Measurements from ENCODE around the gene AZU1.
"Not testable (repeated sequence)": the region's sequence is repeated elsewhere in the genome, so short reads cannot be mapped to it uniquely, and the experiment has no call there.

AZU1 gene

GRCh38 chr19:843180-843835 is 15.7 kb downstream of the AZU1 start:
- Histone ChIP-seq H3K4me3 (no peak overlapping the region), H3K9ac (ENCODE audit: insufficient read length) (no peak overlapping the region), H3K27ac (no peak overlapping the region), H3K36me3 (ENCODE audit: insufficient read depth, low read length) (no peaks in the 10 kb centered on the region), H3K9me3 (ENCODE audit: low read depth, low read length) (no peaks in the 10 kb centered on the region)
- no peak for DNase-seq (ENCODE audit: low read depth, low spot score)
- TF ChIP-seq POLR2AphosphoS5 (IDR thresholded peaks at IDR 0.05; ENCODE audit: borderline replicate concordance, low read depth, low read length) (no peak), FOXP2 (optimal IDR thresholded peaks at IDR 0.05; ENCODE audit: control extremely low read depth, extremely low read length, insufficient read depth) (no peak)

- no peaks in the 10 kb centered on the region for H3K36me3 ChIP-seq (ENCODE audit: insufficient read depth, low read length)
- TF ChIP-seq POLR2AphosphoS5 (IDR thresholded peaks at IDR 0.05; ENCODE audit: borderline replicate concordance, low read depth, low read length) (no peak), EZH2 (IDR thresholded peaks at IDR 0.05) (no peak)
- H3K4me3 ChIP-seq = no peak overlapping the region
- no peak overlapping the region for H3K9ac ChIP-seq (ENCODE audit: insufficient read length)
- H3K27ac ChIP-seq = no peak overlapping the region
- no peaks in the 10 kb centered on the region for H3K9me3 ChIP-seq (ENCODE audit: low read depth, low read length)
- no peak for DNase-seq (ENCODE audit: low read depth, low spot score)
Measured at GRCh38 chr19:843836-844545, 16.4 kb downstream of the AZU1 start.

DNA sequence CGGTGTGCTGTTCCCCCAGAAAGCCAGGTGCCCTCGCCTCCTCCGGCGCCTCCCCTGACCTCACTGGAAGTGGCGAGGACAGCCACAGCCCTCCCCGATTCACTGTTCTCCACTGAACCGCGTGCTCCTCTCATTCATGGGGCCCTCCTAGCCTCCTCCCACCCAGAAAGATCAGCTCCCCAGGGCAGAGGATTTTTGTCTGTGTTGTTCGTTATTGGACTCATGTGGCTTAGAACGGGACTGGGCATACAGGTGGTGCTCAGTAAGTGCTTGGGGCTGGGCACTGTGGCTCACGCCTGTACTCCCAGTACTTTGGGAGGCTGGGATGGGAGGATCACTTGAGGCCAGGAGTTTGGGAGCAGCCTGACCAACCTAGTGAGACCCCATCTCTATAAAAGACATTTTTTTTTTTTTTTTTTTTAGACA is 16.9 kb downstream of the AZU1 start:
- DNase-seq (ENCODE audit: low read depth, low spot score) = no peak
- no peaks in the 10 kb centered on the region for H3K9me3 ChIP-seq (ENCODE audit: low read depth, low read length)
- TF ChIP-seq EZH2 (IDR thresholded peaks at IDR 0.05) = no peak
- TF ChIP-seq POLR2AphosphoS5 (IDR thresholded peaks at IDR 0.05; ENCODE audit: borderline replicate concordance, low read depth, low read length) = no peak
- no peak for TF ChIP-seq FOXP2 (optimal IDR thresholded peaks at IDR 0.05; ENCODE audit: control extremely low read depth, extremely low read length, insufficient read depth)
- H3K36me3 ChIP-seq (ENCODE audit: insufficient read depth, low read length) = no peaks in the 10 kb centered on the region
- H3K4me3 ChIP-seq = no peak overlapping the region
- no peak overlapping the region for H3K27ac ChIP-seq
- H3K9ac ChIP-seq (ENCODE audit: insufficient read length) = no peak overlapping the region

GRCh38 chr19:845707-846521 is 18.3 kb downstream of the AZU1 start:
- H3K4me3 ChIP-seq = no peak overlapping the region
- H3K27ac ChIP-seq = no peak overlapping the region
- no peak for DNase-seq (ENCODE audit: low read depth, low spot score)
- TF ChIP-seq EZH2 (IDR thresholded peaks at IDR 0.05) = no peak
- TF ChIP-seq FOXP2 (optimal IDR thresholded peaks at IDR 0.05; ENCODE audit: control extremely low read depth, extremely low read length, insufficient read depth) = no peak
- no peak for TF ChIP-seq POLR2AphosphoS5 (IDR thresholded peaks at IDR 0.05; ENCODE audit: borderline replicate concordance, low read depth, low read length)
- no peaks in the 10 kb centered on the region for H3K9me3 ChIP-seq (ENCODE audit: low read depth, low read length)
- H3K9ac ChIP-seq (ENCODE audit: insufficient read length) = no peak overlapping the region
- no peaks in the 10 kb centered on the region for H3K36me3 ChIP-seq (ENCODE audit: insufficient read depth, low read length)

GRCh38 chr19:848386-848921 is 20.8 kb downstream of the AZU1 start:
- no peak overlapping the region for H3K27ac ChIP-seq
- no peak overlapping the region for H3K4me3 ChIP-seq
- H3K9ac ChIP-seq (ENCODE audit: insufficient read length) = no peak overlapping the region
- DNase-seq (ENCODE audit: low read depth, low spot score) = no peak
- TF ChIP-seq FOXP2 (optimal IDR thresholded peaks at IDR 0.05; ENCODE audit: control extremely low read depth, extremely low read length, insufficient read depth) (no peak), EZH2 (IDR thresholded peaks at IDR 0.05) (no peak), POLR2AphosphoS5 (IDR thresholded peaks at IDR 0.05; ENCODE audit: borderline replicate concordance, low read depth, low read length) (no peak)
- H3K9me3 ChIP-seq (ENCODE audit: low read depth, low read length) = no peaks in the 10 kb centered on the region
- no peaks in the 10 kb centered on the region for H3K36me3 ChIP-seq (ENCODE audit: insufficient read depth, low read length)

DNA sequence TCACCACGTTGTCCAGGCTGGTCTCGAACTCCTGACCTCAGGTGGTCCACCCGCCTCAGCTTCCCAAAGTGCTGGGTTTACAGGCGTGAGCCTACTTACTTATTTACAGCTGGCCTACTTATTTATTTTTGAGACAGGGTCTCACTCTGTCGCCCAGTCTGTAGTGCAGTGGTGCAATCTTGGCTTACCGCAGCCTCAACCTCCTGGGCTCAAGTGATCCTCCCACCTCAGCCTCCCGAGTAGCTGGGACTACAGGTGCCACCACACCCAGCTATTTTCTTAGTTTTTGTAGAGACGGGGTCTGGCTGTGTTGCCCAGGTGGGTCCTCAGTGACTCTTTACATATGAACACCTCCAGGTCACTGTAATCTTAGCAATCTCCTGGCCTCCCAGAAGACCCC is 21.6 kb downstream of the AZU1 start:
- DNase-seq (ENCODE audit: low read depth, low spot score); H3K4me3 ChIP-seq; H3K9me3 ChIP-seq (ENCODE audit: low read depth, low read length); H3K36me3 ChIP-seq (ENCODE audit: insufficient read depth, low read length); H3K27ac ChIP-seq; H3K9ac ChIP-seq (ENCODE audit: insufficient read length): not testable (repeated sequence)

GRCh38 chr19:850221-850978 is 22.8 kb downstream of the AZU1 start:
- no peak overlapping the region for H3K9ac ChIP-seq (ENCODE audit: insufficient read length)
- no peaks in the 10 kb centered on the region for H3K9me3 ChIP-seq (ENCODE audit: low read depth, low read length)
- no peak overlapping the region for H3K4me3 ChIP-seq
- H3K36me3 ChIP-seq (ENCODE audit: insufficient read depth, low read length) = no peaks in the 10 kb centered on the region
- TF ChIP-seq POLR2AphosphoS5 (IDR thresholded peaks at IDR 0.05; ENCODE audit: borderline replicate concordance, low read depth, low read length) (no peak), FOXP2 (optimal IDR thresholded peaks at IDR 0.05; ENCODE audit: control extremely low read depth, extremely low read length, insufficient read depth) (no peak), EZH2 (IDR thresholded peaks at IDR 0.05) (no peak)
- no peak for DNase-seq (ENCODE audit: low read depth, low spot score)
- H3K27ac ChIP-seq = no peak overlapping the region

DNA sequence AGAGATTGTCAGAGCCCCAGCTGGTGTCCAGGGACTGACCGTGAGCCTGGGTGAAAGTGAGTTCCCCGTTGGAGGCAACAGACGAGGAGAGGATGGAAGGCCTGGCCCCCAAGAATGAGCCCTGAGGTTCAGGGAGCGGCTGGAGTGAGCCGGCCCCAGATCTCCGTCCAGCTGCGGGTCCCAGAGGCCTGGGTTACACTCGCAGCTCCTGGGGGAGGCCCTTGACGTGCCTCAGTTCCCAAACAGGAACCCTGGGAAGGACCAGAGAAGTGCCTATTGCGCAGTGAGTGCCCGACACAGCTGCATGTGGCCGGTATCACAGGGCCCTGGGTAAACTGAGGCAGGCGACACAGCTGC is 23.3 kb downstream of the AZU1 start:
- DNase-seq (ENCODE audit: low read depth, low spot score) = no peak
- TF ChIP-seq POLR2AphosphoS5 (IDR thresholded peaks at IDR 0.05; ENCODE audit: borderline replicate concordance, low read depth, low read length) (no peak), EZH2 (IDR thresholded peaks at IDR 0.05) (no peak), FOXP2 (optimal IDR thresholded peaks at IDR 0.05; ENCODE audit: control extremely low read depth, extremely low read length, insufficient read depth) (no peak)
- no peaks in the 10 kb centered on the region for H3K9me3 ChIP-seq (ENCODE audit: low read depth, low read length)
- H3K9ac ChIP-seq (ENCODE audit: insufficient read length) = no peak overlapping the region
- H3K36me3 ChIP-seq (ENCODE audit: insufficient read depth, low read length) = no peaks in the 10 kb centered on the region
- H3K27ac ChIP-seq = no peak overlapping the region
- H3K4me3 ChIP-seq = no peak overlapping the region

Data from SK-N-MC (cell line).